IPS-11a (cell line): Measurements from ENCODE around the gene AHDC1.
"Not testable (repeated sequence)": the region's sequence is repeated elsewhere in the genome, so short reads cannot be mapped to it uniquely, and the experiment has no call there.

Experiments used
- H3K4me3 ChIP-seq: one replicate; pipeline ENCODE4 v1.5.1; 2013; ENCODE audit warnings: low read depth, low read length, control low read depth

AHDC1 gene

GRCh38 chr1:27633640-27634176 lies 29.8 kb upstream of the AHDC1 start:
- peak overlapping the region; percentile 40 for H3K4me3 ChIP-seq

GRCh38 chr1:27633298-27633610 lies 29.3 kb upstream of the AHDC1 start:
- H3K4me3 ChIP-seq: no peak overlapping the region

GRCh38 chr1:27632387-27633297 lies 28.7 kb upstream of the AHDC1 start:
- no peak overlapping the region for H3K4me3 ChIP-seq

- no peak overlapping the region for H3K4me3 ChIP-seq
Observed at GRCh38 chr1:27630859-27631491, 27.0 kb upstream of the AHDC1 start.

- no peak overlapping the region for H3K4me3 ChIP-seq
Observed at GRCh38 chr1:27628712-27629111, 24.8 kb upstream of the AHDC1 start.

- not testable (repeated sequence) for H3K4me3 ChIP-seq
Observed at GRCh38 chr1:27627733-27628132, 23.8 kb upstream of the AHDC1 start.

- H3K4me3 ChIP-seq: no peak overlapping the region
Observed at GRCh38 chr1:27627061-27627460, 23.1 kb upstream of the AHDC1 start.

- H3K4me3 ChIP-seq: no peak overlapping the region
Observed at GRCh38 chr1:27626031-27626935, 22.3 kb upstream of the AHDC1 start.

GRCh38 chr1:27624467-27625178 lies 20.7 kb upstream of the AHDC1 start:
- no peak overlapping the region for H3K4me3 ChIP-seq

GRCh38 chr1:27623327-27624212 lies 19.6 kb upstream of the AHDC1 start:
- no peak overlapping the region for H3K4me3 ChIP-seq

- H3K4me3 ChIP-seq: no peak overlapping the region
Observed at GRCh38 chr1:27622828-27623227, 18.9 kb upstream of the AHDC1 start.

GRCh38 chr1:27621051-27621920 lies 17.3 kb upstream of the AHDC1 start:
- H3K4me3 ChIP-seq: no peak overlapping the region

- H3K4me3 ChIP-seq: not testable (repeated sequence)
Observed at GRCh38 chr1:27619782-27620438, 16.0 kb upstream of the AHDC1 start.

GRCh38 chr1:27618341-27619082 lies 14.6 kb upstream of the AHDC1 start:
- H3K4me3 ChIP-seq: no peak overlapping the region

GRCh38 chr1:27617420-27617819 lies 13.5 kb upstream of the AHDC1 start:
- H3K4me3 ChIP-seq: no peak overlapping the region

GRCh38 chr1:27616441-27616840 lies 12.5 kb upstream of the AHDC1 start:
- H3K4me3 ChIP-seq: no peak overlapping the region
